Measurements from ENCODE around the gene CLPTM1L.

The CLPTM1L gene

DNA sequence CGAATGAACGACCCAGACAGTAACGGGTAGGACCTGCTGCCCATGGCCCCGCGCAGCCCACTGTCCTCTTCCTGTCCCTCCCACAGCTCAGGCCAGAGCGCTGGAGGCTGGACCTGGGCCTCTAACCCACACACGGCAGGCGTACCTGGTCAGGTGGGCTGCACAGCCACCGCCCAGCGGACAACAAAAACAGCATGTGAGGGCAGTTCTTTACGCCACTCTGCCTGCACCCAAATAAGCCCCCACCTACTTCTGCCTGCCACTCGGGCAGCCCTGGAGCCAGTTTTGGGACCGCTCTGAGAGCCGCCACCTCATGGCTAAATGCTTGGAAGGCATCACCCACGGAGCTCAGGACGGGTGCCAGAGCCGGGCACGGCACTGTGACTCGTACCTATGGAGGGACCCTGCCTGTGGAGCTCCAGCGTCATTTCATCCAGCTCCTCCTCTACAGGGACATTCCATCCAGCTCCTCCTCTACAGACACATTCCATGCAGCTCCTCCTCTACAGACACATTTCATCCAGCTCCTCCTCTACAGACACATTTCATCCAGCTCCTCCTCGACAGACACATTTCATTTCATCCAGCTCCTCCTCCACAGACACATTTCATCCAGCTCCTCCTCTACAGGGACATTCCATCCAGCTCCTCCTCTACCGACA, 18.9 kb downstream of the CLPTM1L start:
- DNase-seq (ENCODE audit: low read depth, low spot score) = no peak
- H3K4me3 ChIP-seq (ENCODE audit: low read depth, low read length) = no peak overlapping the region
- in situ Hi-C loops (cut with HindIII; ENCODE audit: low sequenced_read_pairs) = no loop called here
- TF ChIP-seq, protein P1, sequence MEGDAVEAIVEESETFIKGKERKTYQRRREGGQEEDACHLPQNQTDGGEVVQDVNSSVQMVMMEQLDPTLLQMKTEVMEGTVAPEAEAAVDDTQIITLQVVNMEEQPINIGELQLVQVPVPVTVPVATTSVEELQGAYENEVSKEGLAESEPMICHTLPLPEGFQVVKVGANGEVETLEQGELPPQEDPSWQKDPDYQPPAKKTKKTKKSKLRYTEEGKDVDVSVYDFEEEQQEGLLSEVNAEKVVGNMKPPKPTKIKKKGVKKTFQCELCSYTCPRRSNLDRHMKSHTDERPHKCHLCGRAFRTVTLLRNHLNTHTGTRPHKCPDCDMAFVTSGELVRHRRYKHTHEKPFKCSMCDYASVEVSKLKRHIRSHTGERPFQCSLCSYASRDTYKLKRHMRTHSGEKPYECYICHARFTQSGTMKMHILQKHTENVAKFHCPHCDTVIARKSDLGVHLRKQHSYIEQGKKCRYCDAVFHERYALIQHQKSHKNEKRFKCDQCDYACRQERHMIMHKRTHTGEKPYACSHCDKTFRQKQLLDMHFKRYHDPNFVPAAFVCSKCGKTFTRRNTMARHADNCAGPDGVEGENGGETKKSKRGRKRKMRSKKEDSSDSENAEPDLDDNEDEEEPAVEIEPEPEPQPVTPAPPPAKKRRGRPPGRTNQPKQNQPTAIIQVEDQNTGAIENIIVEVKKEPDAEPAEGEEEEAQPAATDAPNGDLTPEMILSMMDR (IDR thresholded peaks at IDR 0.05; ENCODE audit: low read depth, low read length) = no peak

DNA sequence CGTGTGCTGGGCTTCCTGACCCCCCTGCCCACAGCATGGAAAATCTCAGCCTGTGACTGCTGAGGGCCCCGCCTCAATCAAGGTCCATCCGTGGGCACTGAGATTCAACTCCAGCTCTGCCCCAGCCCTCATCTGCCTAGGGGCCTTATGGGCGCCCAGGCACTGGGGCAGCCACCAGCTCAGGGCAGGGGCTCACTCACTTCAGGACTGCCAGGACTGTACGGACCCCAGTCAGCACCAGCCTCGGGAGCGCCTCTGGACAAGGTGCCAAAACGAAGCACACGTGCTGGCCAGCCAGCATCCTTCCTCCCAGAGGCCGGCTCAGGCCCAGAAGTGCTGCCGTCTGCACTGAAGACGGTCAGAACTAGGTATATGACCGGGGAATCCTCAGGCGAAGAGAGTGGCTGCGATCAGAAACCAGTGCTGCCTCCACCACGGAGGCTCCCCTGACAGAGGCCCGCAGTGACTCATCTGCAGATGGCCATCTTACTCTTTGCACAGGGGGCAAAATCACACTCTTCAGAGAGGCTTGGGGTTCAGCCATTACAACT, 19.6 kb downstream of the CLPTM1L start:
- no peak for DNase-seq (ENCODE audit: low read depth, low spot score)
- no peak overlapping the region for H3K4me3 ChIP-seq (ENCODE audit: low read depth, low read length)
- TF ChIP-seq, protein P1 (IDR thresholded peaks at IDR 0.05; ENCODE audit: low read depth, low read length) = no peak
- in situ Hi-C loops (cut with HindIII; ENCODE audit: low sequenced_read_pairs) = no loop called here

DNA sequence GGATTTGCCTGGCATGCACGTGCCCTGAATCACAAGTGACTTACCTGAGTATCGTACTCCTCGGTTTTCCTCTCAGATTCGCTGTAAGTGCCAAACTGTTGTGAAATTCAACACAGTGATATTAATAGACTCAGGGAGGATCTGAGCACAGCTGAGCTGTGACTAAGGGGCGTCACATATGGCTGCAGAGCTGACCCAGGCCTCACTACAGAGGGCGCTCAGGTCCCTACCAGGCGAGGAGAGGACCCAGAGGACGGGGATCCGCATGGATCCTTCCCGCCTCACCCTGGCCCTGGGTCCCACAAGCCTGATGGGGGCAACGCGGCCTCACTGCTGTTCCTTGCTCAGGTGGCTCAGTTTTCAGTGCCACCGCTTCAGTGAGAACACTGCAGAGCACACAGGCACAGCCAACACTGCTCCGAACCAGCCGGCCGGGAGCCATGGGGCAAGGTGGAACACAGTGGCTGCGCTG, 20.1 kb downstream of the CLPTM1L start:
- H3K4me3 ChIP-seq (ENCODE audit: low read depth, low read length) = no peak overlapping the region
- TF ChIP-seq, protein P1 (IDR thresholded peaks at IDR 0.05; ENCODE audit: low read depth, low read length) = no peak
- no peak for DNase-seq (ENCODE audit: low read depth, low spot score)
- in situ Hi-C loops (cut with HindIII; ENCODE audit: low sequenced_read_pairs) = no loop called here

DNA sequence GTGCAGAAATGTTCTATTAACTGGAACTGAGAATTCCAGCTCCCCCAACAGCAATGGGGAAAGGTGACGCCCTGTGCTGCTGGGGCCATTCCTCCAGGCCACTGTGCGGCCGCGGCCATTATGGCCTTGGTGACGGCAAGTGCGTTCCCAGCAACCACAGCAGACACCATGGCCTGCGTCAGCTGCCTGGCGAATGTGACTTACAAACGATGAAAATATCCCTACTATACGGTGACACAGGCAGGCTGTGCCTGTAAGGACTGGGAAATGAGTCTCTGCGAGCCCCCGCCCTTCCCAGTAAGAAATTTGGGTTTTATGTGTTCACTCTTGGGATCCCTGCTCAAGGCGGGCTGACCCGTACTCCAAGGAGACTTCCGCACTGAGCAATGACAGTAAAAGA, 20.6 kb downstream of the CLPTM1L start:
- TF ChIP-seq, protein P1 (IDR thresholded peaks at IDR 0.05; ENCODE audit: low read depth, low read length) = no peak
- H3K4me3 ChIP-seq (ENCODE audit: low read depth, low read length) = no peak overlapping the region
- in situ Hi-C loops (cut with HindIII; ENCODE audit: low sequenced_read_pairs) = no loop called here
- no peak for DNase-seq (ENCODE audit: low read depth, low spot score)

DNA sequence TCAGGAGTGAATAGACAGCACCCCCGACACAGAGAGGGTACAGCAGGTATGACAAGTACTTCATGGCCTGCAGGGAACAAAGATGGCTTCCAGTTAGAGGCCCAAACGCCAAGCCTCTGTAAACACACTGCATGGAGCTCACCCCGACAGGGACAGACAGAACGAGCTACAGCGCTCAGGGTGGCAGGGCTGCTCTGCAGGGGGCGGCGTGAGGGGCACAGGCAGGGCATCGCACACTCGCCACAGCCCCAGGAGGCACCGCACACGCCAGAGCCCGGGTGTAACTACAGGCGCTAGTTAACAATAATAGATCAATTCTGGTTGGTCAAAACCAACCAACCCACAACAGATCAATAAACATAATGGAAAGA, 21.1 kb downstream of the CLPTM1L start:
- TF ChIP-seq, protein P1 (IDR thresholded peaks at IDR 0.05; ENCODE audit: low read depth, low read length) = no peak
- DNase-seq (ENCODE audit: low read depth, low spot score) = no peak
- H3K4me3 ChIP-seq (ENCODE audit: low read depth, low read length) = no peak overlapping the region
- in situ Hi-C loops (cut with HindIII; ENCODE audit: low sequenced_read_pairs) = no loop called here

DNA sequence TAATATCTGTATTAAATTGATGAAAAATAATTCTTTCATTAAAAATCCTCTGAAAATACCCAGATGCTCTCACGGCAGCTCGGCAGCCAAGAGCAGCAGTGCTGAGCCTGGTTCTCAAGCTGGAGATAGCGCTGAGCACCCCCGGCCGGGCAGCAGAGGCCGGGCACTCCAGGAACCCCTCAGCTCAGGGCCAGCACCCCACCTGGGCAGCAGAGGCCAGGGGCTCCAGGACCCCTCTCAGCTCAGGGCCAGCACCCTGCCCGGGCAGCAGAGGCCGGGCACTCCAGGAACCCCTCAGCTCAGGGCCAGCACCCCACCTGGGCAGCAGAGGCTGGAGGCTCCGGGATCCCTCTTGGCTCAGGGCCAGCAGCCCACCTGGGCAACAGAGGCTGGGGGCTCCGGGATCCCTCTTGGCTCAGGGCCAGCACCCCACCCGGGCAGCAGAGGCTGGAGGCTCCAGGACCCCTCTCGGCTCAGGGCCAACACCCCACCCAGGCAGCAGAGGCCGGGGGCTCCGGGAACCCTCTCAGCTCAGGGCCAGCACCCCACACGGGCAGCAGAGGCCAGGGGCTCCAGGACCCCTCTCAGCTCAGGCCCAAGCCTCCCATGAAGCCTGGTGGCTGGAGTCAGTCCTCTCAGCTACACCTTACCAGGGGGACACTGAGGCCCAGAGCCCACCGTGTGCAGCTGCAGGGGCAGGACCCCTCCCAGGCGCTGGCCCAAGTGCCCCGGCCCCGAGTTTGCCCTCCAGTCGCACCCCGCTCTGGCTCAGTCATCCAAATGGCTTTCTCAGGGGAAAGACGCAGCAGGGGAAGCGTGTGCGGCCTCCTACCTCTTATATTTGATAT, 21.7 kb downstream of the CLPTM1L start:
- no peak for DNase-seq (ENCODE audit: low read depth, low spot score)
- in situ Hi-C loops (cut with HindIII; ENCODE audit: low sequenced_read_pairs) = no loop called here
- TF ChIP-seq, protein P1 (IDR thresholded peaks at IDR 0.05; ENCODE audit: low read depth, low read length) = no peak
- no peak overlapping the region for H3K4me3 ChIP-seq (ENCODE audit: low read depth, low read length)
